22Rv1 (cell line): ENCODE data around the gene POTEC.
A peak's percentile ranks its signal among the peaks of the same experiment; 100 is the strongest.
"Not testable (repeated sequence)": the region's sequence is repeated elsewhere in the genome, so short reads cannot be mapped to it uniquely, and the experiment has no call there.

Experiments used
- H3K27ac ChIP-seq: fragments of 450-650 bp; 2 replicates; pipeline ENCODE4 v1.5.1; 2017
- ZFX ChIP-seq: fragments of 450-650 bp; IDR thresholded peaks from 2 replicates; pipeline ENCODE4 v1.6.1; 2017; ENCODE audit warnings: antibody characterized with exemption, borderline replicate concordance
- TF ChIP-seq, protein P1 (sequence below): fragments of 450-650 bp; IDR thresholded peaks from 2 replicates; pipeline ENCODE4 v1.5.1; 2017; ENCODE audit warnings: mild to moderate bottlenecking

Gene POTEC

DNA sequence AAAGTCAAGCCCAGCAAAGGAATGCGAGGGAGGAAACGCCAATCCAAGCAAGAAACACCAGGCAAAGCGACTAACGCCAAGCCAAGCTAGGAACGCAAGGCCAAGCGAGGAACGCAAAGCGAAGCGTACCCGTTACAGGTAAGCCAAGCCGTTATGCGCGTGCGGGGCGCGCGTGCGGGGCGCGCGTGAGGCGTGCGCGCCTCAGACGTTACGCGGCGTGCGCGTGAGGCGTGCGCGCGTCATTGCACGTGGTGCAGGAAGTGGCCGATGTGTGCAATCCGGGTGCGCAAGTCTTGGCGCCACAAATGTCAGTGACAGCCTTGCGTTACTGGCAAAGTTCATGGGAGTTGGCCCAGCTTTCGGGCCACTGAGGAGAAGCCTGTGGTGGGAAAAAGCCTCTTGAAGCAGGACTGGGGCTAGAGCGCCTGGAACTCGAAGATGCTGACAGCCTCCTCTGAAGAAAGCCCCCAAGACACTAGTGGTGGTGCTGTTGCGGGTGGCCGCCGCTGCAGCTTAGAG, at the start of gene POTEC:
TSS of gene POTEC (minus strand) at position 155 of the 519 bp plus-strand sequence. CDS start 454 bp downstream, outside the sequence.
- not testable (repeated sequence) for H3K27ac ChIP-seq

DNA sequence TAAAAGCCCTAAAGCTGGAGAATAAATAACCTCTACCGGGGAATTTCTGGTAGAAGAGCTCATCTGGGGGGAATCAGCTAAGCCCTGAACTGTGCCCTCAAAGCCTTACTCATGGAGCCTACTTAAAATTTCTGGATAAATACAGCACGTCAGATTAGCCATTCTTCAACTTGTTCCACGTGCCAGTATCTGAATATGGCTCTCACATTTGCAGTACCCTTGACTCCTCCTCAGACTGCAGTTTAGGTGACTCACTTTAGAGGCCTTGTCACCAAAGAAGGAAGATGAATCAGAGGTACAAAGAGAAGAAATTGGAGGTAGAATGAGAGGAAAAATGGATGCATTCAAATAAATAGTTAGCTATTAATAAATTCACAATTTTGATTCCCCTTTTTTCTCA, 34.6 kb upstream of the POTEC start:
- H3K27ac ChIP-seq, result no peak overlapping the region
- TF ChIP-seq ZFX, result no peak
- TF ChIP-seq, protein P1, sequence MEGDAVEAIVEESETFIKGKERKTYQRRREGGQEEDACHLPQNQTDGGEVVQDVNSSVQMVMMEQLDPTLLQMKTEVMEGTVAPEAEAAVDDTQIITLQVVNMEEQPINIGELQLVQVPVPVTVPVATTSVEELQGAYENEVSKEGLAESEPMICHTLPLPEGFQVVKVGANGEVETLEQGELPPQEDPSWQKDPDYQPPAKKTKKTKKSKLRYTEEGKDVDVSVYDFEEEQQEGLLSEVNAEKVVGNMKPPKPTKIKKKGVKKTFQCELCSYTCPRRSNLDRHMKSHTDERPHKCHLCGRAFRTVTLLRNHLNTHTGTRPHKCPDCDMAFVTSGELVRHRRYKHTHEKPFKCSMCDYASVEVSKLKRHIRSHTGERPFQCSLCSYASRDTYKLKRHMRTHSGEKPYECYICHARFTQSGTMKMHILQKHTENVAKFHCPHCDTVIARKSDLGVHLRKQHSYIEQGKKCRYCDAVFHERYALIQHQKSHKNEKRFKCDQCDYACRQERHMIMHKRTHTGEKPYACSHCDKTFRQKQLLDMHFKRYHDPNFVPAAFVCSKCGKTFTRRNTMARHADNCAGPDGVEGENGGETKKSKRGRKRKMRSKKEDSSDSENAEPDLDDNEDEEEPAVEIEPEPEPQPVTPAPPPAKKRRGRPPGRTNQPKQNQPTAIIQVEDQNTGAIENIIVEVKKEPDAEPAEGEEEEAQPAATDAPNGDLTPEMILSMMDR, result no peak

DNA sequence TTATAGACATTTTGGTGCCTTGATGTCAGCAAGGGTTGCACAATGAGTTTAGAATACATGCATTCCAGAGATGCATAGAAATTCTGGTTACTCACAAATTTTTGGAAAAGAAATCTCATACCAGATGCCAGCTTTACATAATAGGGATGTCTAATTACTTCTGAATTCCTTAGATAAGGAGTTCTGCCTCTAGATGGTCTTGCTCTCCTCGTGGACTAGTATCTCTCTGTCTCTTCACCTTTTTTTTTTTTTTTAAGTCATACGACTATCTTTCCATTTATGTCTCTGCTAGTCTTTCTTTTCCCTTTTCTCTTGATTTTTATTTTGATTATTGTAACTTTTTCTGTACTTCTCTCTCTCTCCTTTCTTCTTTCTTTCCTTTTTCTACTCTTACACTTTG, 16.1 kb upstream of the POTEC start:
- not testable (repeated sequence) for H3K27ac ChIP-seq

DNA sequence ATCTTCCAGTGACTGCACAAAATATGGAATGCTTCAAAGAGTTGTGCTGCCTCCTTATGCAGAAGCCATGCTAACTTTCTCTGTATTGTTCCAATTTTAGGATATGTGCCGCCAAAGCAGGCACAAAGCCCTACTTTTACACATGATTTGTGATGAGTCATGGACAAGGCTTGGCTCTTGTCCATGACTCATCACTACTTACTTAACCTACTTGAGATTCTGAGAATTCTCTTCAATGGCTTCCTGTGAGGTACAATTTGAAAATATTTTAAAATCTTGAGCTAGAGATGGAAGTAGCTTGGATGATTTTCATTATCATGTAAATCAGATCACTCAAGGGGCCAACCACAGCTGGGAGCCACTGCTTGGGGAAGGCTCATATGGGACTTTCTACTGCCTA, 11.7 kb downstream of the POTEC start:
- peak overlapping the region; percentile 76 for H3K27ac ChIP-seq

DNA sequence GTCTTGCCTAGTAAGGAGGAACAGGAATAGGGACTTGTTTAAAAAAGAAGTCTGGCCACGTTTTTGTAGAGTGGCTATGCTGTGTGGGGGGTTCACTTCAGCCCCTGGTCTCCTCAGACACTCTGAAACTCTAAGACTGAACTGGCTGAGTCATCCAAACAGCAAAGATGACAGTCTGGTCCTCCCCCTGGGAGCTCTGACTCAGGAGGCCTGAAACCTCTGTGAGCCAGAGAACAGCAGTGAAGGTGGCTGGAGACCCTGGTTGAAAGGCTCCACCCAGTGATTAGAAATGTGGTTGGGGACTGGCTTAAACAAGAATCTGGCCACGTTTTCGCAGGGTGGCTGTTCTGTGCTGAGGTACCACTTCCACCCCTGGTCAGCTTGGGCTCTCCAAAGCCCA, 32.7 kb downstream of the POTEC start:
- not testable (repeated sequence) for H3K27ac ChIP-seq

DNA sequence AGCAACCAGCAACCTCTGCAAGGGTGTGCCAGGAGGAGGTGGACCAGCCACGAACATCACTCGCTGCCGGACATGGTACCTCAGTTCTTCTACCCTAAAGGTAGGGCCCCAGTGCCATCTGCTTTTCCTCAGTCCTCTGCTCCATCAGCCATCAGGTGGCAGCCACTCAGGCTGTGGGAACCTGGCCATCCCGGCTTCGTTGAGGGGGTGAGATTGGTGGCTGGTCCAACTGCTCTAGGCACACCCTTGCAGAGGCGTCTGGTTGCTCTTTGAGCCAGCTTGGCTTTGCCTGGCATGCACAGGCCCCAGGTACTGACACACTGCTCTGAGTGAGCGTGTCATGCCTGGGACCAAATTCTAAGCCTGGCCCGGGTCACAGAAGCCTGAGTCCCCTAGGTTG, 39.7 kb downstream of the POTEC start:
- not testable (repeated sequence) for H3K27ac ChIP-seq

DNA sequence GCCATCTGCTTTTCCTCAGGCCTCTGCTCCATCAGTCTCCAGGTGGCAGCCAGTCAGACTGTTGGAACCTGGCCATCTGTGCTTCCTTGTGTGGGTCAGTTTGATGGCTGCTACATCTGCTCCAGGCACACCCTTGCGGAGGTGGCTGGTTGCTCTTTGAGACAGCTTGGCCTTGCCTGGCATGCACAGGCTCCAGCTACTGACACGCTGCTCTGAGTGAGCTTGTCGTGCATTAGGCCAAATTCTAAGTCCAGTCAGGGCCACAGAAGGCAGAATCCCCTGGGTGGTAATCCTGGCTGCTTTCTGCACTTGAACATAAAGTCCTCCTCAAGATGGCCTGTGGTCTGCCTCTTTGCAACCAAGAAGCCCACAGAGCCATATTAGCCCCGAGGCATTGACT, 41.5 kb downstream of the POTEC start:
- H3K27ac ChIP-seq, result not testable (repeated sequence)

DNA sequence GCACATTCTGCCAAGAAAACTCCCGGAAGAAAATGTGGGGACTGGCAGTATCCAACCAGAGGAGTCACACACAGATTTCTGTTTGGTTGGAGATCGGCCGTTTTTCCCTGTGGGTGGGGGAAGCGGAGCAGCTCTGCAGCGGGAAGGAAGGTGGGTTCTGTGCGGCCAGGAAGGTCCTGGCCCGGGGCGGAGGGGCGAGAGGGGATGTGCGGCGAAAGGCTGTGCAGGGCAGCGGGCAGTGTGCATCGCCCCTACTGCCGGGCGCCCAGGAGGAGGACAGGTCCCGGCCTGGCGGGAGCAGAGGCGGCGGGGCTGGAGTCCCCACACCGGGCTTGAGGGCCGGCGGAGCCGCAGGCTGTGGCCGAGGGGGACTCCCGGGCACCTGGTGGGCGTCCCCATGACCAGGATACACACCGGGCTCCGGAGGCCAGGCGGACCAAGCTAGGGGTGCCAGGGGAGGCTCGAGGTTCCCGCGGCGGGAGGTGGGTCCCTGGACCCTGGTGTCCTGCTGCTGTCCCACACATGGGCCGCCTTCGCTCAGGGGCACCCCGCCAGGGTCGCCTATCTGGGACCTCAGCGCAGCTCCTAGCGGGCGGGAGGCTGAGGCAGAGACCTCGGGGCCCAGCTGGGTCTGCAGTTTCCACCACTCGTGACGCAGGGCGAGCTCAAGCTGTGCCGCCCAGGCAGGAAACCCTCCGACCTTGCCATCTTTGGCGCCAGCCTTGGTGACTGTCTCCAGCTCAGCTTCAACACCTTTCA, 54.0 kb downstream of the POTEC start:
- not testable (repeated sequence) for H3K27ac ChIP-seq

DNA sequence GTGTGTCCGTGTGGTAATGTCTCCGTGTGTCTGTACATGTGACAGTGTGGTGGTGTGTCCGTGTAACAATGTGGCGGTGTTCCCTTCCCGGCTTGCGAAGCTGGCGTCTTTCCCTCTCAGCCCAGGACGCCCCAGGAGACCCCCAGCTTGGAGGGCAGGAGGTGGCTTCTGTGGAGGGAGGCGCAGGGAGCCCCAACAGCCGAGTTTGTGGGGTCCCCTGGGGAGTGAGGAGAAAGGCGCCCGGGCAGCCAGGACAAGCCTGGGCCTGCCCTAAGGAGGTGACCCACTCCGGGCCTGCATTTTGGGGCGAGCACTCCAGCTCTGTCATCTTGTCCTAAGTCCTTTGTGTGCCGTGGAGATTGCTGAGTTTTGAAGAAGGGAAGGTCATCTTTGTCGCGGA, 54.6 kb downstream of the POTEC start:
- not testable (repeated sequence) for H3K27ac ChIP-seq

DNA sequence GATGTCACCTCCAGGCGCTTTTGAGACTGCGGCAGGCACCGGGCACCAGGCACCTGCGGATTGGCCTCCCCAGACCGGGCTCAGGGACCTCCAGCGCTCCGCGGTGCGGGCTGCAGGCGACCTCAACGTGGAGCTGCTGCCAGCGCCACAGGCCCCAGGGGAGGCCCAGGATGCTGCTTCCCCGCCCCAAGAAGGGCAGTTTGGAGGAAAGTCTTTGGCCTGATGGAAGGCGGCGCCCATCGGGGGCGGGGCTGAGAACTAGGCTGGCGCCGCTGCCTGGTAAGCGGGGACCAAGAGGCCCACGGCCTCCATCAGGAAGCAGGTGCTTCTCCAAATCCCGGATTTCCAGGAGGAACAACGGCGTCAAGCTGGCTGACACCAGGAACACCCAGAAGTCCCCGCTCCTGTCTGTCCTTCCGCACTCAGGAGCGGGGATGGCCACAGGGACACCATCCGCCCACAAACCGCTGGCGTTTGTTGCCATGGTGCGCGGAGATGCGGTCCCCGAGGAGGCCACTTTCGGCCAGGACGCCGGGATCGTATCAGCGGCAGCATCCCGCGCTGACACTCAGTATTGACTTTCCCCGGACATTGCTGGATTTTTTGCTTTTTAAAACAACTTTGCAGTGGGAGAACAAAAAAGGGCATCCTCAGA, 56.3 kb downstream of the POTEC start:
- H3K27ac ChIP-seq, result not testable (repeated sequence)

DNA sequence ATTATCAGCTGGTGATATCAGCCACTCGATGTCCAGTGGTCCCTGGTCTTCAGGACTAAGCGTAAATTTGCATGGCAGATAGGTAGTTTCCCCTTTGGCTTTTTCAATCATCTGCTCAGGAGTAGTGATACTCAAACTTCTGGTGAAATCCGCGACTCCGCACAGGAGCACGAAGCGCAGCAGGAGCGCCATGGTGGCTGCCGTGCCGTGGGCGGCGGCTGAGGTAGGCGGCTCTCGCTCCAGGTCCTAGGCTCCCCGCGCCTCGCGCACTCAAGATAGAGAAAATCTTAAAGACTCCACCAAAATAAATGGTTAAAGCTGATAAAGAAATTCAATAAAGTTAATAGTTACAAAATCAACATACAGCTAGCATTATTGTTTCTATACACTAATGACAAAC, 64.3 kb downstream of the POTEC start:
- H3K27ac ChIP-seq, result not testable (repeated sequence)

DNA sequence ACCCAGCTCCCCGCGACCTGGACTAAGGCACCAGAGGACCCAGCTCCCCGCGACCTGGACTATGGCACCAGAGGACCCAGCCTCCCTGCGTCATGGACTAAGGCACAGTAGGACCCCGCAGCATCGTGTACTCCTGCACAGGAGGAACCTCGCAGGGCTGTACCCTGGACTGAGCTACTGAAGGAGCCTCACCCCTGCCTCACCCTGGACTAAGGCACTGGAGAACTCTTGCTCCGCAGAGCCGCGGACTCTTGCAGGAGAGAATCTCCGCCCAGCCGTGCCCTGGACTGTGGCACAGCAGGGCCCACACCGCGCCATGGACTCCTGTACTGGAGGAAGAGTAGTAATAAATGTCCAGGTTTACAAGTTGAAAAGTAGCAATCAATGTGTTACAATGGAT, 67.9 kb downstream of the POTEC start:
- H3K27ac ChIP-seq, result not testable (repeated sequence)

DNA sequence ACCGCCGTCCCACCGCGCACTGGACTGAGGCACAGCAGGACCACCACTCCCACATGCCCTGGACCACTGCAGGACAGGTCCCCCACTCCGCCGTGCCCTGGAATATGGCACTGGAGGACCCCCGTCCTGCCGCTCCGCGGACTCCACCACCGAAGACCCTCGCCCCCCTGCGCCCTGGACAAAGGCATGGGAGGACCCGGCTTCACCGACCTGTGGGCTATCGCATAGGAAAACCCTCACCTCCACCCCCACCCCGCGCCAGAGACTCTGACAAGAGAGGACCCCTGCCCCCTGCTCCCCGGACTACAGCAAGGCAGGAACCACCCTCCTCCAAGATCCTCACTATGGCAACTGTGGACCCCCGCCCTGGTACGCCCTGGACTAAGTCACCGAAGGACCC, 68.6 kb downstream of the POTEC start:
- H3K27ac ChIP-seq, result not testable (repeated sequence)

DNA sequence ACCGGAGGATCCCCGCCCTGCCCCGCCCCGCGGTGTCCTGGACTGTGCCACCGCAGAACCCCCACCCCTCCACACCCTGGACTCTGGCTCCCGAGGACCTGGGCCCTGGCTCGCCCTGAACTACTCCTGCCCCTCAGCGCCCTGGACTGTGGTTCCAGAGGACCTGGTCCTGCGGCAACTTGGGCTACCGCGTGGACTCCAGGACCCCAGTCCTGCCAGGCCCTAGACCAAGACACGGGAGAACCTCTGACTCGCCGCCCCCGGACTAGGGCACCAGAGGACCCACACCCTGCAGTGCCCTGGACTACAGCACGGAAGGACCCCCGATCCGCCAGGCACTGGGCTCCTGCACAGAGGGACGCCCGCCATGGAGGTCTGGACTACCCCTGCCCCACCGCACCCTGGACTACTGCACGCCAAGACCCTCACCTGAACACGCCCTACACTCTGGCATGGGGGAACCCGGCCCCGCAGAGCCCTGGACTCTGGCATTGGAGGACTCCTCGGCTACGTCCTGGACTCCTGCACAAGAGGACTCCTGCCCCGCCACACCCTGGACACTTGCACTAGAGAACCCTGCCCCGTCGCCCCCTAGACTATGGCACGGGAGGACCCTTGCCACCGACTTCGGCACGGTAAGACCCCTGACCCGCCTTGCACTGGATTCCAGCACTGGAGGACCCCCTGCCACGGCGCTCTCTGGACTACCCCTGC, 69.2 kb downstream of the POTEC start:
- not testable (repeated sequence) for H3K27ac ChIP-seq

DNA sequence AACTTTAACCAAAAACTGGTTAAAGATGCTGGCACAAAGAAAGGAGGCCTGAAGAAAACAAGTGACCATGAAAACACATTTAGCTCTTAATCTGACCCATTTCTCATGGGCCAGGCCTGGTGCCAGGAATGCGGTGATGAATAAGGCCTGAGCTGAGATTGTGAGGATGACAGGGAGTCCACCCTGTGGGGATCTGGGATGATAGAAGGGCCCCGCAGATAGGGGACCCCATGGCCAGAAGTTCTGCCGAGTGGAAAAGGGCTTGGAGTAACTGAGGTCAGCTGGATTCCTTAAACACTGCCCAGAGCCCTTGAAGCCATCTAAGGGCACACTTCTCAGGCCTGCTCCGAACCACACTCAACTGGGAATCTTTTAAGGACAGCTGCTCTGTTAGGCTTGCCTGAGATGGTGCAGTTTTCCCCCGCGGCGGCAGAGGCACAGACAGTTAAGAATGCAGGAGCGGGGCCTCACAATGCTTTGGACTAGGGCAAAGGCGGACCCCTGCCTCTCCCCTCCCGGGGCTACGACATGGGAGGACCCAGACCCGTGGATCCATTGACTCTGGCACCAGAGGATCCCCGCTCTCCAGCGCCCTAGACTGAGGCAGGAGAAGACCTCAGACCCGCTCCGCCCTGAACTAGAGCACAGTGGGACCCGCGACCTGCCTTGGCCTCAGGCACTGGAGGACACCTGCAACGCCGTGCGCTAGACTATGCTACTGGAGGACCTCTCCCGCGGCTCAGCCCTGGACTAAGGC, 70.0 kb downstream of the POTEC start:
- H3K27ac ChIP-seq, result not testable (repeated sequence)

DNA sequence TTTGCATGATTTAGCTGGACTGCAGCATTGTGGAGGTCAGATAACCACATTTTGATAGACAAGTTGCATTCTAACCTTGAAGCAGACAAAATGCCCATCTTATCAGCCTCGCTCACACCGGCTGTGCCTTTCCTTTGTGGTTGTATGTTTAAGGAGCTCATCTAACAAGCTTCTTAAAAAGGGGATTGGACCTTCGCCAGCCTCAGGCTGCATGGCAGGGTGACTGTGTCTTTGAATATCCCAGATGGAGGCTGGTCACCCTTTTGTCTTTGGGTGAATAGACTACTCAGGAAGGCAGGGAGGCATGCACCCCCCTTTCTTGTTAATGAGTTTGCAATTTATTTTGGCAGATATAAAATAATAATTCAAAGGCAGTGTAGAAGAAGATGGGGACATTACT, 72.1 kb downstream of the POTEC start:
- H3K27ac ChIP-seq, result not testable (repeated sequence)

DNA sequence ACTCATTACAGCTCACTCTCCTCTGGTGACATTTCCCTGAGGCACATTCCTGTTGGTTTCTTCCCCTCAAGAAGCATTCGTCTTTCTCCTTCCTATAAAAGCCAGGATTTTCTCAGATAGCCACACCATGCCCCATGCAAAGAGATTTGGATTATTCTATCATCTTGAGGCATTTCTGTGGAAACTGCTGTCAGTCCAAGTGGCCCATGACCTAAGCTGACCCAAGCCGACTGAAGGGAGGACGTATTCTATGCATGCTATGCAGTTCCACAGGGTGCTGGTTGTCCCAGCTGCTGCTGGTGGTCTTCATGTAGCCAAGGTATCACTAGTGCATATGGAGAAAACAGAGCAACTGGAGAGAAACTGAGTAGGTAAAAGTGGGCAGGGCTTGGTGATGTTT, 73.0 kb downstream of the POTEC start:
- peak overlapping the region; percentile 26; the same call in 1 of the 2 replicates for H3K27ac ChIP-seq

DNA sequence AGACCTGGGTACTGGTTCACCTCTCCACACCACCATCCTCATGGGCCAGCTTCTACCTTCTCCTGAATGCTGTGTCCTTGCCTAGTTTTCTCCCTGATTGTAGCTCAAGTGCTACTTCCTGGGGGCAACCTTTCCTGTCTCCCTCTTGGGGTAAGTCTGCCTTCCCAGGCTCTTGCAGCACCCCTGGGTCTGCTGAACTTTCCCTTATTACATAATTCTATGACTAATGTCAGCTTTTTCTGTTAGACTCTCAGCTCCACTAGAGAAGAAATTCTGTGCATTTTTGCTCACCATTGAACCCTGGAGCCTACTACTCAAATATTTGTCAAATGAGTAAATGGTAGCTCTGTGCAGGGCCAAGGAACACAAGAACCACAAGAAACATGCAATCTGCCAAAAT, 73.4 kb downstream of the POTEC start:
- peak overlapping the region; percentile 26; the same call in 1 of the 2 replicates for H3K27ac ChIP-seq

DNA sequence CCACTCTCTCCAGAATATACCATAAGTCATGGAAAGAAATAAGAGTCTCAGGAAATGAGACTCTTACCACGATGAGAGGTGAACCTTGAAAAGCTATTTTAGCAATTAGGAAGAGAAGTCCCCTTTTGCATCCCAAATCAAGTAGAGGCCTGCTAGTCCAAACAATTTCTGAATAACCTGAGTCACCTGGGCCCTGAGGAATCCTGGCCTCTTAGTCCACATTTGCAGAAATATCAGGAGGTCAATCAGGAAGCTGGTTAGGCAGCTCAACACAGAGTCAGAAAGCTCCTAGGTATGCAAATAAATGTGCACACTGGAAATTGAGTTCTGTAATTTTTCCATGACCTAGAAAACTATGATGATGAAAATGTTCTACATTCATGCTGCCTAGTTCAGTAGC, 77.4 kb downstream of the POTEC start:
- H3K27ac ChIP-seq, result not testable (repeated sequence)
